ENCODE data around the gene MRPL18. TPM values are rescaled to one million over a fixed set of nuclear protein-coding genes. Genes with fewer than 3 reads are reported as not detected.

Gene MRPL18
- total RNA-seq, 1 experiment from 2014 or later: 123 TPM

GRCh38 chr6:159751448-159751847 lies 38.8 kb upstream of the MRPL18 start:
- H3K79me2 ChIP-seq (ENCODE audit: low read length): no peaks in the 10 kb centered on the region
- no TSS peak for BruUV-seq (replicated peaks)
- peaks cover 66% of the 10 kb centered on the region for H3K36me3 ChIP-seq (ENCODE audit: low read depth, low read length)
- TF ChIP-seq EZH2 (IDR thresholded peaks at IDR 0.05; ENCODE audit: low read length, unreplicated experiment) (no peak), EZH2phosphoT487 (IDR thresholded peaks at IDR 0.05; ENCODE audit: borderline replicate concordance, low read length) (no peak)
- TF ChIP-seq, protein P1, sequence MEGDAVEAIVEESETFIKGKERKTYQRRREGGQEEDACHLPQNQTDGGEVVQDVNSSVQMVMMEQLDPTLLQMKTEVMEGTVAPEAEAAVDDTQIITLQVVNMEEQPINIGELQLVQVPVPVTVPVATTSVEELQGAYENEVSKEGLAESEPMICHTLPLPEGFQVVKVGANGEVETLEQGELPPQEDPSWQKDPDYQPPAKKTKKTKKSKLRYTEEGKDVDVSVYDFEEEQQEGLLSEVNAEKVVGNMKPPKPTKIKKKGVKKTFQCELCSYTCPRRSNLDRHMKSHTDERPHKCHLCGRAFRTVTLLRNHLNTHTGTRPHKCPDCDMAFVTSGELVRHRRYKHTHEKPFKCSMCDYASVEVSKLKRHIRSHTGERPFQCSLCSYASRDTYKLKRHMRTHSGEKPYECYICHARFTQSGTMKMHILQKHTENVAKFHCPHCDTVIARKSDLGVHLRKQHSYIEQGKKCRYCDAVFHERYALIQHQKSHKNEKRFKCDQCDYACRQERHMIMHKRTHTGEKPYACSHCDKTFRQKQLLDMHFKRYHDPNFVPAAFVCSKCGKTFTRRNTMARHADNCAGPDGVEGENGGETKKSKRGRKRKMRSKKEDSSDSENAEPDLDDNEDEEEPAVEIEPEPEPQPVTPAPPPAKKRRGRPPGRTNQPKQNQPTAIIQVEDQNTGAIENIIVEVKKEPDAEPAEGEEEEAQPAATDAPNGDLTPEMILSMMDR (conservative IDR thresholded peaks at IDR 0.05; ENCODE audit: low read depth, low read length): no peak
- no peaks in the 10 kb centered on the region for H3K9me3 ChIP-seq (ENCODE audit: low read length)
- intact Hi-C loops (cut with micrococcal nuclease): no loop called here
- H3K9ac ChIP-seq (ENCODE audit: low read length): no peak overlapping the region
- no peaks in the 10 kb centered on the region for H3K27me3 ChIP-seq (ENCODE audit: low read length)
- ChIA-PET POLR2A (ENCODE audit: unreplicated experiment) (no interaction called here), CTCF (no interaction called here)
- no peak for DNase-seq
- H3K4me1 ChIP-seq (ENCODE audit: insufficient read depth, low read length): no peaks in the 10 kb centered on the region
- no peak overlapping the region for H3K4me3 ChIP-seq (ENCODE audit: low read length)
- no peak for ATAC-seq
- H3K27ac ChIP-seq (ENCODE audit: low read length): no peak overlapping the region
- no peak overlapping the region for H3K4me2 ChIP-seq (ENCODE audit: low read length)
- H3K9me2 ChIP-seq (replicated peaks; ENCODE audit: low read length): no peaks in the 10 kb centered on the region
- H3F3A ChIP-seq (ENCODE audit: low read length, unreplicated experiment): no peaks in the 10 kb centered on the region
- H2AFZ ChIP-seq (ENCODE audit: low read length): no peak overlapping the region
- H4K20me1 ChIP-seq (ENCODE audit: low read length): 0 out of 2 replicates have a peak, but pooled peaks cover 3% of the 10 kb centered on the region

- intact Hi-C loops (cut with micrococcal nuclease): no loop called here
- Histone ChIP-seq H3K36me3 (ENCODE audit: low read depth, low read length) (peaks cover 64% of the 10 kb centered on the region), H3K9ac (ENCODE audit: low read length) (no peak overlapping the region), H3F3A (ENCODE audit: low read length, unreplicated experiment) (no peaks in the 10 kb centered on the region), H2AFZ (ENCODE audit: low read length) (no peak overlapping the region), H3K9me3 (ENCODE audit: low read length) (no peaks in the 10 kb centered on the region), H3K27ac (ENCODE audit: low read length) (no peak overlapping the region), H3K4me2 (ENCODE audit: low read length) (no peak overlapping the region), H3K9me2 (replicated peaks; ENCODE audit: low read length) (no peaks in the 10 kb centered on the region), H3K4me1 (ENCODE audit: insufficient read depth, low read length) (peaks cover 1% of the 10 kb centered on the region), H3K4me3 (ENCODE audit: low read length) (no peak overlapping the region), H3K79me2 (ENCODE audit: low read length) (no peaks in the 10 kb centered on the region), H4K20me1 (ENCODE audit: low read length) (0 out of 2 replicates have a peak, but pooled peaks cover 3% of the 10 kb centered on the region), H3K27me3 (ENCODE audit: low read length) (no peaks in the 10 kb centered on the region)
- no peak for ATAC-seq
- POLR2A ChIA-PET (ENCODE audit: unreplicated experiment): no interaction called here
- no TSS peak for BruUV-seq (replicated peaks)
- CTCF ChIA-PET: no interaction called here
- no peak for DNase-seq
- TF ChIP-seq EZH2phosphoT487 (IDR thresholded peaks at IDR 0.05; ENCODE audit: borderline replicate concordance, low read length) (no peak), EZH2 (IDR thresholded peaks at IDR 0.05; ENCODE audit: low read length, unreplicated experiment) (no peak)
- TF ChIP-seq, protein P1 (conservative IDR thresholded peaks at IDR 0.05; ENCODE audit: low read depth, low read length): no peak
Measured at GRCh38 chr6:159753081-159753872, 37.0 kb upstream of the MRPL18 start.

DNA sequence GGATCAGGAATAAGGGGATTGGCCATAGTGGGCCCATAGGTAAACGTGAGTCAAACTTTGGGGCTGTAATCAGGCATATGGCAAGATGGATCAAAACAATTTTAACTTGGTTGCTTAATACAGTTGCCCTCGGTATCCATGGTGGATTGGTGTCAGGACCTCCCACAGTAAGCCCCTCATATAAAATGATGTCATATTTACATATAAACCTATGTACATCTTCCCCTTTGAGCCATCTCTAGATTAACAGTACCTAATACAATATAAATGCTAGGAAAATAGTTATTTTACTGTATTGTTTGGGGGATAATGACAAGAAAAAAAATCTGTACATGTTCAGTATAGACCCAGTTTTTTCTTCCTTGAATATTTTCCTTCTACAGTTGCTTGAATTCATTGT lies 35.9 kb upstream of the MRPL18 start:
- Histone ChIP-seq H3K27ac (ENCODE audit: low read length) (no peak overlapping the region), H3K36me3 (ENCODE audit: low read depth, low read length) (peaks cover 57% of the 10 kb centered on the region), H3K9ac (ENCODE audit: low read length) (no peak overlapping the region), H3K4me2 (ENCODE audit: low read length) (no peak overlapping the region), H3K4me1 (ENCODE audit: insufficient read depth, low read length) (peaks cover 7% of the 10 kb centered on the region), H3K79me2 (ENCODE audit: low read length) (no peaks in the 10 kb centered on the region), H4K20me1 (ENCODE audit: low read length) (0 out of 2 replicates have a peak, but pooled peaks cover 3% of the 10 kb centered on the region), H3F3A (ENCODE audit: low read length, unreplicated experiment) (no peaks in the 10 kb centered on the region), H3K9me3 (ENCODE audit: low read length) (no peaks in the 10 kb centered on the region), H3K9me2 (replicated peaks; ENCODE audit: low read length) (no peaks in the 10 kb centered on the region), H3K27me3 (ENCODE audit: low read length) (no peaks in the 10 kb centered on the region), H2AFZ (ENCODE audit: low read length) (no peak overlapping the region), H3K4me3 (ENCODE audit: low read length) (no peak overlapping the region)
- CTCF ChIA-PET: no interaction called here
- ATAC-seq (no peak), DNase-seq (no peak)
- no peak for TF ChIP-seq EZH2phosphoT487 (IDR thresholded peaks at IDR 0.05; ENCODE audit: borderline replicate concordance, low read length)
- no peak for TF ChIP-seq EZH2 (IDR thresholded peaks at IDR 0.05; ENCODE audit: low read length, unreplicated experiment)
- TF ChIP-seq, protein P1 (conservative IDR thresholded peaks at IDR 0.05; ENCODE audit: low read depth, low read length): no peak
- POLR2A ChIA-PET (ENCODE audit: unreplicated experiment): no interaction called here
- intact Hi-C loops (cut with micrococcal nuclease): no loop called here
- BruUV-seq (replicated peaks): no TSS peak

Data from PC-3 (cell line).